ENCODE measurements around the gene CYB5R2.

The CYB5R2 gene

GRCh38 chr11:7692426-7692825, 19.1 kb upstream of the CYB5R2 start:
- H3K4me3 ChIP-seq (ENCODE audit: low read depth, low read length) = no peak overlapping the region
- DNase-seq (ENCODE audit: low read depth, low spot score) = no peak
- no peak for TF ChIP-seq CTCF (IDR thresholded peaks at IDR 0.05; ENCODE audit: low read depth, low read length)
- in situ Hi-C loops (cut with HindIII; ENCODE audit: low sequenced_read_pairs) = no loop called here

GRCh38 chr11:7691759-7692350, 18.6 kb upstream of the CYB5R2 start:
- DNase-seq (ENCODE audit: low read depth, low spot score) = no peak
- TF ChIP-seq CTCF (IDR thresholded peaks at IDR 0.05; ENCODE audit: low read depth, low read length) = no peak
- no peak overlapping the region for H3K4me3 ChIP-seq (ENCODE audit: low read depth, low read length)
- in situ Hi-C loops (cut with HindIII; ENCODE audit: low sequenced_read_pairs) = no loop called here

- no peak for TF ChIP-seq CTCF (IDR thresholded peaks at IDR 0.05; ENCODE audit: low read depth, low read length)
- in situ Hi-C loops (cut with HindIII; ENCODE audit: low sequenced_read_pairs) = no loop called here
- no peak overlapping the region for H3K4me3 ChIP-seq (ENCODE audit: low read depth, low read length)
- peak; percentile 19 for DNase-seq (ENCODE audit: low read depth, low spot score)
These were observed 17.3 kb upstream of the CYB5R2 start for GRCh38 chr11:7690648-7691047.

- TF ChIP-seq CTCF (IDR thresholded peaks at IDR 0.05; ENCODE audit: low read depth, low read length) = no peak
- H3K4me3 ChIP-seq (ENCODE audit: low read depth, low read length) = no peak overlapping the region
- in situ Hi-C loops (cut with HindIII; ENCODE audit: low sequenced_read_pairs) = no loop called here
- no peak for DNase-seq (ENCODE audit: low read depth, low spot score)
These were observed 15.9 kb upstream of the CYB5R2 start for GRCh38 chr11:7689239-7689638.

- DNase-seq (ENCODE audit: low read depth, low spot score) = peak; percentile 36
- in situ Hi-C loops (cut with HindIII; ENCODE audit: low sequenced_read_pairs) = no loop called here
- H3K4me3 ChIP-seq (ENCODE audit: low read depth, low read length) = no peak overlapping the region
- peak; percentile 89 for TF ChIP-seq CTCF (IDR thresholded peaks at IDR 0.05; ENCODE audit: low read depth, low read length)
These were observed 15.0 kb upstream of the CYB5R2 start for GRCh38 chr11:7688238-7688826.

- TF ChIP-seq CTCF (IDR thresholded peaks at IDR 0.05; ENCODE audit: low read depth, low read length) = no peak
- in situ Hi-C loops (cut with HindIII; ENCODE audit: low sequenced_read_pairs) = no loop called here
- H3K4me3 ChIP-seq (ENCODE audit: low read depth, low read length) = no peak overlapping the region
- no peak for DNase-seq (ENCODE audit: low read depth, low spot score)
These were observed 14.1 kb upstream of the CYB5R2 start for GRCh38 chr11:7687386-7687785.
